Right cardiac atrium (tissue), 5 donors: Measurements from ENCODE around the gene TRAF1. TPM values are rescaled to one million over a fixed set of nuclear protein-coding genes. Genes with fewer than 3 reads are reported as not detected.

ENCODE experiments used
- ATAC-seq, 2 donors: fragments of 200-7000 bp; cut with Tn5 transposase; one replicate each; pipeline versions ENCODE4 v1.8.0 to v1.9.1; 2020; ENCODE audit warnings: moderate library complexity in 2 of 2, mild to moderate bottlenecking in 1 of 2
- DNase-seq, 3 donors: peaks; one replicate each; pipeline ENCODE4 v3.0.0-alpha.2; 2020
- H3K27ac ChIP-seq: one replicate; pipeline ENCODE4 v1.5.1; 2013; ENCODE audit warnings: mild to moderate bottlenecking, low read length, control low read depth, moderate library complexity
- H3K27me3 ChIP-seq: one replicate; pipeline ENCODE4 v1.6.1; 2013; ENCODE audit not compliant: control insufficient read depth, insufficient read depth
- H3K4me1 ChIP-seq: one replicate; pipeline ENCODE4 v1.6.1; 2013; ENCODE audit warnings: low read length; ENCODE audit not compliant: control insufficient read depth, insufficient read depth
- H3K4me3 ChIP-seq: one replicate; pipeline ENCODE4 v1.5.1; 2013; ENCODE audit warnings: low read length, control low read depth
- H3K9me3 ChIP-seq: one replicate; pipeline ENCODE4 v1.6.1; 2013; ENCODE audit warnings: low read length; ENCODE audit not compliant: control insufficient read depth
- WGBS: extraction: QIAGEN DNeasy Blood & Tissue Kit; methylation state at CpG from one replicate; pipeline ENCODE4 v1.1.7; 2013; 5-methylcytosine and 5-hydroxymethylcytosine counted together
- intact Hi-C, 4 donors: fragments of 100-400 bp; cut with DNase I; formaldehyde crosslinking; loops; one replicate each; pipeline versions ENCODE4 v1.11.0 to v1.14.0; 2022 to 2023
- polyA plus RNA-seq: library from polyadenylated mRNA; stranded (reverse); fragments of 200-250 nt; gene quantifications from one replicate; pipeline ENCODE4 v1.2.3, GENCODE V29; 2013
- total RNA-seq, 4 donors: library from RNA; stranded (reverse); fragmentation: NEBNext Ultra II Directional; extraction: Animal tissue kit (Norgen Biotek cat#: 25700); gene quantifications; one replicate each; pipeline ENCODE4 v1.2.1, GENCODE V29; 2021
- donor health status: healthy with polysubstance abuse.
- donor health status: DM: no; HTN: yes; CAD: no.
- donor health status: DM: no; HTN: no; CAD: no.
- donor health status: DM: no; HTN: yes; CAD: no; lungs with severe emphysema.
- donor health status: DM: yes; HTN: yes; CAD: no.

The TRAF1 gene
- total and polyA plus RNA-seq, 5 donors: 3.9 to 6.1 (median 4.8) TPM

- ATAC-seq (no peak), DNase-seq (no peak)
- no peak overlapping the region for H3K4me3 ChIP-seq
- H3K4me1 ChIP-seq: peaks cover 4% of the 10 kb centered on the region
- intact Hi-C loops: loop anchor here in 1 of 4 donors (10.0 kb wide), 1 partner anchor 186 kb away; no protein-coding TSS in a partner anchor
- H3K9me3 ChIP-seq: no peaks in the 10 kb centered on the region
- no peak overlapping the region for H3K27ac ChIP-seq
- WGBS: 76% methylated on average over 6 of the region's 6 CpGs
- no peaks in the 10 kb centered on the region for H3K27me3 ChIP-seq
Observed at GRCh38 chr9:120941046-120941770, 14.6 kb upstream of the TRAF1 start.

- 94% methylated on average over 10 of the region's 10 CpGs for WGBS
Observed at GRCh38 chr9:120940573-120940972, 14.0 kb upstream of the TRAF1 start.

GRCh38 chr9:120938851-120939250 is 12.3 kb upstream of the TRAF1 start:
- no peak for DNase-seq
- WGBS: 94% methylated on average over 3 of the region's 3 CpGs
- Histone ChIP-seq H3K27me3 (no peaks in the 10 kb centered on the region), H3K4me3 (no peak overlapping the region), H3K9me3 (no peaks in the 10 kb centered on the region), H3K27ac (no peak overlapping the region), H3K4me1 (peaks cover 9% of the 10 kb centered on the region)
- no peak for ATAC-seq
- intact Hi-C loops: loop anchor here in 3 of 4 donors (5.0 to 10.0 kb wide), 5 partner anchors 62 to 184 kb away; partner anchors contain the start of genes FBXW2 (in 1 of the 3) and PHF19 (in 1 of the 3)

More at GRCh38 chr9:120940573-120940972, 14.0 kb upstream of the TRAF1 start:
- ATAC-seq: no peak
- Histone ChIP-seq H3K27me3 (no peaks in the 10 kb centered on the region), H3K27ac (no peak overlapping the region), H3K4me1 (peaks cover 9% of the 10 kb centered on the region), H3K9me3 (no peaks in the 10 kb centered on the region), H3K4me3 (no peak overlapping the region)
- intact Hi-C loops: loop anchor here in 1 of 4 donors (10.0 kb wide), 1 partner anchor 186 kb away; no protein-coding TSS in a partner anchor
- DNase-seq: no peak

GRCh38 chr9:120937596-120937995 is 11.0 kb upstream of the TRAF1 start:
- peak; percentile 55 to 60 for ATAC-seq

GRCh38 chr9:120937127-120937526 is 10.5 kb upstream of the TRAF1 start:
- 46% methylated on average over 1 of the region's 1 CpG for WGBS
- intact Hi-C loops: loop anchor here in 3 of 4 donors (5.0 to 10.0 kb wide), 5 partner anchors 60 to 182 kb away; partner anchors contain the start of genes FBXW2 (in 1 of the 3) and PHF19 (in 1 of the 3)
- H3K9me3 ChIP-seq: no peaks in the 10 kb centered on the region
- H3K4me3 ChIP-seq: no peak overlapping the region
- DNase-seq (peak; percentile 71 to 90 (median 85)), ATAC-seq (peak; percentile 78 to 82)
- H3K27me3 ChIP-seq: no peaks in the 10 kb centered on the region
- peaks cover 12% of the 10 kb centered on the region for H3K4me1 ChIP-seq
- H3K27ac ChIP-seq: peak overlapping the region; percentile 84

More at GRCh38 chr9:120937596-120937995, 11.0 kb upstream of the TRAF1 start:
- 47% methylated on average over 1 of the region's 1 CpG for WGBS
- H3K9me3 ChIP-seq: no peaks in the 10 kb centered on the region
- H3K27me3 ChIP-seq: no peaks in the 10 kb centered on the region
- no peak overlapping the region for H3K4me3 ChIP-seq
- intact Hi-C loops: loop anchor here in 3 of 4 donors (5.0 to 10.0 kb wide), 5 partner anchors 60 to 183 kb away; partner anchors contain the start of genes FBXW2 (in 1 of the 3) and PHF19 (in 1 of the 3)
- DNase-seq: peak in 1 of 3 donors; percentile 63
- H3K27ac ChIP-seq: peak overlapping the region; percentile 84
- peaks cover 13% of the 10 kb centered on the region for H3K4me1 ChIP-seq

GRCh38 chr9:120936764-120937122 is 10.1 kb upstream of the TRAF1 start:
- 46% methylated on average over 2 of the region's 2 CpGs for WGBS
- H3K27ac ChIP-seq: peak overlapping the region; percentile 30
- no peaks in the 10 kb centered on the region for H3K9me3 ChIP-seq
- H3K4me1 ChIP-seq: peaks cover 15% of the 10 kb centered on the region
- DNase-seq (no peak), ATAC-seq (no peak)
- no peaks in the 10 kb centered on the region for H3K27me3 ChIP-seq
- H3K4me3 ChIP-seq: no peak overlapping the region
- intact Hi-C loops: loop anchor here in 3 of 4 donors (5.0 to 10.0 kb wide), 5 partner anchors 59 to 182 kb away; partner anchors contain the start of genes FBXW2 (in 1 of the 3) and PHF19 (in 1 of the 3)

- H3K9me3 ChIP-seq: no peaks in the 10 kb centered on the region
- WGBS: 12% methylated on average over 10 of the region's 10 CpGs
- DNase-seq (peak; percentile 94 to 99 (median 97)), ATAC-seq (peak; percentile 81 to 84)
- peak overlapping the region; percentile 55 for H3K27ac ChIP-seq
- H3K4me1 ChIP-seq: peaks cover 15% of the 10 kb centered on the region
- intact Hi-C loops: loop anchor here in 3 of 4 donors (5.0 to 10.0 kb wide), 5 partner anchors 59 to 181 kb away; partner anchors contain the start of genes FBXW2 (in 1 of the 3) and PHF19 (in 1 of the 3)
- no peak overlapping the region for H3K4me3 ChIP-seq
- H3K27me3 ChIP-seq: no peaks in the 10 kb centered on the region
Observed at GRCh38 chr9:120936011-120936763, 9.6 kb upstream of the TRAF1 start.

- peak; percentile 93 to 99 (median 98) for DNase-seq
- peak; percentile 75 to 80 for ATAC-seq
- H3K27ac ChIP-seq: peak overlapping the region; percentile 55
- no peaks in the 10 kb centered on the region for H3K27me3 ChIP-seq
- peaks cover 15% of the 10 kb centered on the region for H3K4me1 ChIP-seq
- H3K9me3 ChIP-seq: no peaks in the 10 kb centered on the region
- 5% methylated on average over 4 of the region's 4 CpGs for WGBS
- intact Hi-C loops: loop anchor here in 3 of 4 donors (5.0 to 10.0 kb wide), 5 partner anchors 58 to 181 kb away; partner anchors contain the start of genes FBXW2 (in 1 of the 3) and PHF19 (in 1 of the 3)
- no peak overlapping the region for H3K4me3 ChIP-seq
Observed at GRCh38 chr9:120935383-120935857, 8.8 kb upstream of the TRAF1 start.

- no peak for DNase-seq
- Histone ChIP-seq H3K4me3 (no peak overlapping the region), H3K27ac (no peak overlapping the region), H3K4me1 (peaks cover 15% of the 10 kb centered on the region), H3K27me3 (no peaks in the 10 kb centered on the region), H3K9me3 (no peaks in the 10 kb centered on the region)
- WGBS: 32% methylated on average over 3 of the region's 3 CpGs
- ATAC-seq: no peak
- intact Hi-C loops: loop anchor here in 2 of 4 donors (10.0 kb wide), 2 partner anchors 139 to 179 kb away; partner anchors contain the start of gene FBXW2 (in 1 of the 2)
Observed at GRCh38 chr9:120934281-120934680, 7.7 kb upstream of the TRAF1 start.

- DNase-seq: no peak
- H3K4me3 ChIP-seq: no peak overlapping the region
- peaks cover 17% of the 10 kb centered on the region for H3K4me1 ChIP-seq
- intact Hi-C loops: loop anchor here in 2 of 4 donors (10.0 kb wide), 2 partner anchors 139 to 179 kb away; partner anchors contain the start of gene FBXW2 (in 1 of the 2)
- no peak overlapping the region for H3K27ac ChIP-seq
- ATAC-seq: no peak
- 77% methylated on average over 8 of the region's 8 CpGs for WGBS
- H3K27me3 ChIP-seq: no peaks in the 10 kb centered on the region
- no peaks in the 10 kb centered on the region for H3K9me3 ChIP-seq
Observed at GRCh38 chr9:120933310-120934055, 6.9 kb upstream of the TRAF1 start.
